ENCODE measurements around the gene MFSD8.
A peak's percentile ranks its signal among the peaks of the same experiment; 100 is the strongest.
"Not testable (repeated sequence)": the region's sequence is repeated elsewhere in the genome, so short reads cannot be mapped to it uniquely, and the experiment has no call there.

The MFSD8 gene

GRCh38 chr4:127905029-127905428, 59.9 kb downstream of the MFSD8 start:
- H3K27ac ChIP-seq, result no peak overlapping the region
- ChIA-PET POLR2A (ENCODE audit: low non-redundant PET) (no interaction called here), CTCF (no interaction called here)
- no peak for TF ChIP-seq CTCF (conservative IDR thresholded peaks at IDR 0.05; ENCODE audit: low read depth)
- DNase-seq (ENCODE audit: low spot score), result no peak

- CTCF ChIA-PET; DNase-seq (ENCODE audit: low spot score); POLR2A ChIA-PET (ENCODE audit: low non-redundant PET); H3K27ac ChIP-seq: not testable (repeated sequence)
Measured at GRCh38 chr4:127899682-127900081, 65.3 kb downstream of the MFSD8 start.

- no peak overlapping the region for H3K27ac ChIP-seq
- TF ChIP-seq CTCF (conservative IDR thresholded peaks at IDR 0.05; ENCODE audit: low read depth), result no peak
- no peak for DNase-seq (ENCODE audit: low spot score)
- CTCF ChIA-PET, result no interaction called here
- POLR2A ChIA-PET (ENCODE audit: low non-redundant PET), result no interaction called here
Measured at GRCh38 chr4:127896528-127896927, 68.4 kb downstream of the MFSD8 start.

GRCh38 chr4:127896069-127896468, 68.9 kb downstream of the MFSD8 start:
- POLR2A ChIA-PET (ENCODE audit: low non-redundant PET), result no interaction called here
- DNase-seq (ENCODE audit: low spot score), result no peak
- CTCF ChIA-PET, result no interaction called here

GRCh38 chr4:127889903-127890302, 75.1 kb downstream of the MFSD8 start:
- ChIA-PET CTCF (interaction anchor here (0.6 kb wide), 1 partner anchor 37 kb away, joined by 3 read pairs; no protein-coding TSS in a partner anchor), POLR2A (ENCODE audit: low non-redundant PET) (no interaction called here)
- DNase-seq (ENCODE audit: low spot score), result no peak
- no peak overlapping the region for H3K27ac ChIP-seq
- TF ChIP-seq CTCF (conservative IDR thresholded peaks at IDR 0.05; ENCODE audit: low read depth), result no peak

More at GRCh38 chr4:127896069-127896468, 68.9 kb downstream of the MFSD8 start:
- H3K27ac ChIP-seq, result no peak overlapping the region
- TF ChIP-seq CTCF (conservative IDR thresholded peaks at IDR 0.05; ENCODE audit: low read depth), result no peak

GRCh38 chr4:127888559-127888958, 76.4 kb downstream of the MFSD8 start:
- ChIA-PET CTCF (interaction anchor here (1.3 kb wide), 1 partner anchor 18 kb away, joined by 8 read pairs; no protein-coding TSS in a partner anchor), POLR2A (ENCODE audit: low non-redundant PET) (no interaction called here)
- no peak for TF ChIP-seq CTCF (conservative IDR thresholded peaks at IDR 0.05; ENCODE audit: low read depth)
- no peak overlapping the region for H3K27ac ChIP-seq
- no peak for DNase-seq (ENCODE audit: low spot score)

- no peak for DNase-seq (ENCODE audit: low spot score)
- CTCF ChIA-PET, result interaction anchor here (0.8 kb wide), 1 partner anchor 84 kb away, joined by 3 read pairs; the partner anchor contains the start of genes ABHD18 and MFSD8
- POLR2A ChIA-PET (ENCODE audit: low non-redundant PET), result no interaction called here
- no peak for TF ChIP-seq CTCF (conservative IDR thresholded peaks at IDR 0.05; ENCODE audit: low read depth)
- peak overlapping the region; percentile 89 for H3K27ac ChIP-seq
Measured at GRCh38 chr4:127881563-127881864, 83.5 kb downstream of the MFSD8 start.

Measured in RWPE1 (cell line).